NOMO-1 treated with dmso at 0.1 percent for 144 hours (cell line): ENCODE data around the gene RARS1.

ENCODE experiments used
- DNase-seq: peaks from one replicate; lab custom pipeline; 2025; ENCODE audit not compliant: unreplicated experiment; lab: John Stamatoyannopoulos, UW

The RARS1 gene

GRCh38 chr5:168553377-168554130 is 67.3 kb downstream of the RARS1 start:
- no peak for DNase-seq

GRCh38 chr5:168557389-168557788 is 71.1 kb downstream of the RARS1 start:
- DNase-seq, result no peak

GRCh38 chr5:168562279-168562678 is 76.0 kb downstream of the RARS1 start:
- DNase-seq, result no peak

DNA sequence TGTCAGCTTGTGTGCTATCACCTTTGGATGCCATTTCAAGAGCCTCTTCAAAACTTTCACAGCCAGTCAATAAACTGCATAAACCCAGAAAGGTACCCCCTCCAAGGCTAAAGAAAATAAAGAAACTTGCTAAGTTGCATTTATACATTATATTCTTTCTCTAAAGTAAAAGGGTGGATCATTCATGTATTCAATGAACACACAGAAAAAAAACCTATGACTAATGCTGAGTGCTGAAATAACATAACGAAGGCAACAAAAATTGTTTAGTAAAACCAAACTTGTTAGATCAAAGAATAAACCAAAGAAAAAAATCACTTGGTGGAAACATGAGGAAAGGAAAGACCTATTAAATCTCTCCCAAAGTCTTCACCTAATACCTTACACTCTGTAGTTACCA is 77.7 kb downstream of the RARS1 start:
- DNase-seq, result no peak

DNA sequence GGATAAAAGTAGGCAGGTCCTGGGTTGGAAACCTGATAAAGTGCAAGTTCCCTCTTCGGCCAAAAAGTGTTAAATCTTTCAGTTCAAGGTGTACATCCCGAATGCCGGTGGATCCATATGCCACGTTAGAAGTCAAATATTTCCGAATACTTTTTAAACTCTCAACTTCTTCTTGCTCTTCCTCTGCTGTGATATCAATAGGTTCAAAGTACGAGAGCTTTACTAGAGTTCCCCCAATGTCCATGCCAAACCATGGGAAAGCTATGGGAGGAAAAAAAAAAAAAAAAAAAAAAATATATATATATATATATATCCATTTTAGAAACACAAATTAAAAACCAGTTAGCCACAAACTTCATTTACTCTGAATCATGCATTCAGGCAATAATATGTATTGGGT is 82.5 kb downstream of the RARS1 start:
- DNase-seq, result no peak
